Ovary (tissue), 3 donors: ENCODE results near the gene PLEKHN1.

Experiments used
- CTCF ChIP-seq, 3 donors: fragments of 450-650 bp in 2 of 3; fragments of 200-600 bp in 1 of 3; IDR thresholded peaks; one replicate each; pipeline versions ENCODE4 v1.5.1 to v1.8.0; 2016 to 2022; ENCODE audit warnings: antibody characterized with exemption in 3 of 3, mild to moderate bottlenecking in 1 of 3
- POLR2A ChIP-seq: fragments of 450-650 bp; IDR thresholded peaks from one replicate; pipeline ENCODE4 v1.6.1; 2017; ENCODE audit warnings: antibody characterized with exemption, mild to moderate bottlenecking, moderate library complexity
- donor health status: DM: no; HTN: no; CAD: no.

- TF ChIP-seq CTCF (IDR thresholded peaks at IDR 0.05) (no peak), POLR2A (no peak)
These were observed 21.6 kb upstream of the PLEKHN1 start for GRCh38 chr1:944341-945325.
